GM12878 (cell line): ENCODE data around the gene RAB44. TPM values are rescaled to one million over a fixed set of nuclear protein-coding genes. Genes with fewer than 3 reads are reported as not detected.

Source experiments
- ATAC-seq: fragments of 200-7000 bp; cut with Tn5 transposase; 3 replicates; pipeline ENCODE4 v1.9.1; 2020; ENCODE audit warnings: mild to moderate bottlenecking, moderate library complexity
- BruUV-seq: library from RNA; stranded (reverse); fragments of 400-500 nt; replicated peaks from 2 replicates; lab custom pipeline; 2021; lab: Mats Ljungman, UMichigan
- CTCF ChIA-PET: fragments of 300-600 bp; sonication (Branson Sonifier 250); formaldehyde crosslinking; extraction: SDS; loops from one replicate; lab custom pipeline; 2021; ENCODE audit warnings: inconsistent platforms; lab: Yijun Ruan, JAX
- POLR2A ChIA-PET: fragments of 350-600 bp; formaldehyde crosslinking; extraction: SDS; loops from one replicate; lab custom pipeline; 2021; ENCODE audit warnings: inconsistent platforms; lab: Charles Lee
- RAD21 ChIA-PET: fragments of 300-600 bp; sonication (Branson Sonifier 250); formaldehyde crosslinking; loops from one replicate; lab custom pipeline; 2023; ENCODE audit warnings: antibody characterized with exemption; ENCODE audit not compliant: unreplicated experiment; lab: Charles Lee
- SMC1A ChIA-PET: fragments of 300-600 bp; sonication (Branson Sonifier 250); formaldehyde crosslinking; loops from one replicate; lab custom pipeline; 2023; ENCODE audit not compliant: unreplicated experiment, uncharacterized antibody; lab: Charles Lee
- DNase-seq: peaks from one replicate; pipeline ENCODE4 v3.0.0-alpha.2; 2011; ENCODE audit warnings: low read depth, low spot score
- FAIRE-seq: peaks from 3 replicates; lab custom pipeline; 2011; peaks lifted over from hg19 to GRCh38; lab: Jason Lieb, UNC
- H2AFZ ChIP-seq: 2 replicates; pipeline ENCODE4 v1.6.0; 2011; ENCODE audit warnings: low read depth, low read length, control low read depth; ENCODE audit not compliant: control insufficient read depth
- H3K27ac ChIP-seq: 2 replicates; pipeline ENCODE4 v1.5.1; 2011; ENCODE audit warnings: control low read depth; ENCODE audit not compliant: control insufficient read depth, insufficient read depth
- H3K27me3 ChIP-seq, 2 experiments: replicated peaks in 1 of 2; 2 replicates each; pipeline versions ENCODE4 v1.6.0 to v1.6.1; 2011; ENCODE audit warnings: low read length in 1 of 2; ENCODE audit not compliant: control insufficient read depth in 2 of 2, insufficient read depth in 2 of 2
- H3K36me3 ChIP-seq, 2 experiments: 2 replicates each; pipeline ENCODE4 v1.5.1; 2011; ENCODE audit warnings: low read length in 1 of 2; ENCODE audit not compliant: control insufficient read depth in 2 of 2, insufficient read depth in 2 of 2
- H3K4me1 ChIP-seq: 2 replicates; pipeline ENCODE4 v1.6.1; 2011; ENCODE audit warnings: mild to moderate bottlenecking, low read length, moderate library complexity, mixed read lengths; ENCODE audit not compliant: control insufficient read depth, insufficient read depth
- H3K4me2 ChIP-seq: 2 replicates; pipeline ENCODE4 v1.6.0; 2011; ENCODE audit warnings: control low read depth; ENCODE audit not compliant: control insufficient read depth, insufficient read depth
- H3K4me3 ChIP-seq: fragments of 200-600 bp; sonication (generic); 2 replicates; pipeline ENCODE4 v1.5.1; 2016
- H3K79me2 ChIP-seq: 2 replicates; pipeline ENCODE4 v1.6.0; 2011; ENCODE audit warnings: low read length; ENCODE audit not compliant: control insufficient read depth, insufficient read depth
- H3K9ac ChIP-seq: 2 replicates; pipeline ENCODE4 v1.8.0; 2011; ENCODE audit warnings: low read length, control low read depth, mixed read lengths; ENCODE audit not compliant: control insufficient read depth, insufficient read depth
- H3K9me3 ChIP-seq: replicated peaks from 3 replicates; pipeline ENCODE4 v1.5.1; 2011; ENCODE audit warnings: mild to moderate bottlenecking, low read length; ENCODE audit not compliant: control insufficient read depth, insufficient read depth
- H4K20me1 ChIP-seq: 2 replicates; pipeline ENCODE4 v1.6.0; 2011; ENCODE audit not compliant: control insufficient read depth, insufficient read depth
- ATF2 ChIP-seq: IDR thresholded peaks from 2 replicates; pipeline ENCODE4 v1.6.1; 2012; ENCODE audit warnings: low read length, inconsistent platforms
- BRCA1 ChIP-seq: IDR thresholded peaks from 2 replicates; pipeline ENCODE4 v1.6.1; 2011; ENCODE audit warnings: low read depth, low read length, improper control_type of control experiment
- CUX1 ChIP-seq: IDR thresholded peaks from 2 replicates; pipeline ENCODE4 v1.6.1; 2012; ENCODE audit warnings: improper control_type of control experiment, low read depth, low read length; ENCODE audit not compliant: insufficient replicate concordance
- EGR1 ChIP-seq, 2 experiments: IDR thresholded peaks; 1 replicate in 1 of 2; 2 replicates in 1 of 2; pipeline ENCODE4 v1.6.1; 2011 to 2012; ENCODE audit warnings: low read depth in 2 of 2, low read length in 2 of 2, borderline replicate concordance in 1 of 2, mild to moderate bottlenecking in 1 of 2, moderate library complexity in 1 of 2
- MTA2 ChIP-seq: fragments of 450-650 bp; IDR thresholded peaks from 2 replicates; pipeline ENCODE4 v1.6.1; 2016; ENCODE audit warnings: low read depth, mild to moderate bottlenecking, moderate library complexity
- PML ChIP-seq: IDR thresholded peaks from 2 replicates; pipeline ENCODE4 v1.6.1; 2012; ENCODE audit warnings: low read length, inconsistent platforms
- POLR2A ChIP-seq: IDR thresholded peaks from 2 replicates; pipeline ENCODE4 v1.6.1; 2011; ENCODE audit warnings: low read depth, mild to moderate bottlenecking, low read length
- RAD21 ChIP-seq: IDR thresholded peaks from 2 replicates; pipeline ENCODE4 v1.6.1; 2011; ENCODE audit warnings: mild to moderate bottlenecking, low read depth, low read length, moderate library complexity; ENCODE audit not compliant: insufficient read depth
- SMARCA5 ChIP-seq: fragments of 450-650 bp; IDR thresholded peaks from 2 replicates; pipeline ENCODE4 v1.6.1; 2017; ENCODE audit warnings: mild to moderate bottlenecking
- TCF7 ChIP-seq: IDR thresholded peaks from 2 replicates; pipeline ENCODE4 v1.6.1; 2014; ENCODE audit warnings: antibody characterized with exemption, borderline replicate concordance
- YBX1 ChIP-seq: fragments of 450-650 bp; IDR thresholded peaks from 2 replicates; pipeline ENCODE4 v1.6.1; 2016; ENCODE audit warnings: antibody characterized with exemption
- YY1 ChIP-seq: IDR thresholded peaks from 2 replicates; pipeline ENCODE4 v1.6.1; 2011; ENCODE audit warnings: low read depth, mild to moderate bottlenecking, low read length
- ZBED1 ChIP-seq: IDR thresholded peaks from 2 replicates; pipeline ENCODE4 v1.6.1; 2016; ENCODE audit warnings: borderline replicate concordance
- ZNF384 ChIP-seq: IDR thresholded peaks from 2 replicates; pipeline ENCODE4 v1.6.1; 2012; ENCODE audit warnings: low read depth, mild to moderate bottlenecking, low read length, improper control_type of control experiment, borderline replicate concordance
- WGBS: methylation state at CpG from one replicate; pipeline ENCODE4 v1.1.6; 2016; ENCODE audit warnings: low lambda C conversion rate; ENCODE audit not compliant: insufficient replicate concordance, insufficient coverage; ENCODE audit errors: missing lambda C conversion rate; 5-methylcytosine and 5-hydroxymethylcytosine counted together
- in situ Hi-C: fragments of 300-500 bp; cut with MboI; formaldehyde crosslinking; loops from 9 replicates; pipeline ENCODE4 v1.14.3; 2018; ENCODE audit warnings: mixed read lengths
- intact Hi-C: fragments of 100-400 bp; cut with micrococcal nuclease; formaldehyde crosslinking; loops from one replicate; pipeline ENCODE4 v1.14.2; 2022; ENCODE audit not compliant: unreplicated experiment
- polyA plus RNA-seq, 11 experiments: library from polyadenylated mRNA; depleted of rRNA in 4 of 11; unstranded in 6 of 11; stranded (reverse) in 5 of 11; fragments of >200 nt; fragmentation: Nextera tagmentation in 4 of 11; fragmentation: Illumina TruSeq in 1 of 11; extraction: Ambion mirVana in 4 of 11; extraction: Trizol in 1 of 11; gene quantifications; 1 replicate in 1 of 11; 2 replicates in 10 of 11; pipeline versions ENCODE4 v1.2.1 to v1.2.3, GENCODE V29; 2011 to 2016; ENCODE audit warnings: inconsistent platforms in 2 of 11, missing spikeins in 2 of 11, low read depth in 1 of 11
- total RNA-seq, 4 experiments: library from RNA; depleted of rRNA in 3 of 4; stranded (reverse); fragments of >200 nt in 3 of 4; fragmentation: Illumina TruSeq in 1 of 4; extraction: Trizol in 1 of 4; gene quantifications; 2 replicates each; pipeline versions ENCODE4 v1.2.1 to v1.2.3, GENCODE V29; 2013 to 2021
- TF ChIP-seq, protein P1 (sequence below), 3 experiments: IDR thresholded peaks in 2 of 3; conservative IDR thresholded peaks in 1 of 3; 2 replicates each; pipeline ENCODE4 v1.5.1; 2011; ENCODE audit warnings: low read depth in 3 of 3, low read length in 3 of 3, mild to moderate bottlenecking in 3 of 3, control low read depth in 2 of 3, moderate library complexity in 2 of 3, inconsistent platforms in 1 of 3, mixed read lengths in 1 of 3; ENCODE audit not compliant: control insufficient read depth in 2 of 3, insufficient read depth in 1 of 3; ENCODE audit errors: extremely low read depth in 1 of 3

Gene RAB44
- total and polyA plus RNA-seq, 10 of the 15 experiments (the other 5 are each of a cell fraction or from before 2014, with no cell fraction given) = 0.01 to 0.08 (median 0.05) TPM; not detected in 2

- TF ChIP-seq CUX1 = no peak
- TF ChIP-seq TCF7 = no peak
- TF ChIP-seq ZNF384 = no peak
- no peak for TF ChIP-seq SMARCA5
- TF ChIP-seq BRCA1 = no peak
- no peak for TF ChIP-seq RAD21
- TF ChIP-seq YBX1 = no peak
These were observed 16.2 kb downstream of the RAB44 start (continued) for GRCh38 chr6:36713846-36714245.

DNA sequence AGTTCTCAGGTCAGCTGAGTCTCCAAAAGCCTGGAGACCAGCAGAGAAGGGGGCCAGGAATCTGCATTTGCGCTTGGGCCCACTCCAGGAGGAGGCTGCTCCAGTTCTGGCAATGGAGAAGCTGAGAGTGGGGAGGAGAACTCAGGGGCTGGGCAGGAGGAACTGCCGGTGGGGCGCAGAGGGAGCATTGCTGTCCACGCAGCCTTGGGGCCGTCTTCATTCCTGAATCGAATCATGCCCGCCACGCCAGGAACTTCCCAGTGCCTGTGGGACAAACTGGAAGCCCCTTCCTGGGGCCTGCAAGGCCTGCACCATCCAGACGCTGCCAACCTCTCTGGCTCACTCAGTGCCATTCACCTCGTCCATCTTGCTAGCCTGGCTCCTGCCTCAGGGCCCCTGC is 16.9 kb downstream of the RAB44 start:
- Histone ChIP-seq H3K27me3 (no peaks in the 10 kb centered on the region), H3K79me2 (no peaks in the 10 kb centered on the region), H4K20me1 (no peaks in the 10 kb centered on the region), H3K36me3 (no peaks in the 10 kb centered on the region), H3K4me2 (no peak overlapping the region), H3K27ac (no peak overlapping the region), H3K4me1 (peaks cover 4% of the 10 kb centered on the region; the same call in 1 of the 2 replicates), H3K9me3 (no peaks in the 10 kb centered on the region), H3K9ac (no peak overlapping the region), H2AFZ (no peak overlapping the region), H3K4me3 (no peak overlapping the region)
- ATAC-seq = no peak
- RAD21 ChIA-PET = no interaction called here
- in situ Hi-C loops (no loop called here), intact Hi-C loops (no loop called here)
- BruUV-seq = no TSS peak
- 68% methylated on average over 10 of the region's 10 CpGs for WGBS
- no peak for DNase-seq
- SMC1A ChIA-PET = interaction anchor here (1.3 kb wide), 1 partner anchor 10 kb away, joined by 4 read pairs; no protein-coding TSS in a partner anchor
- no peak for FAIRE-seq
- CTCF ChIA-PET = no interaction called here
- POLR2A ChIA-PET = no interaction called here
- TF ChIP-seq EGR1 (IDR thresholded peaks at IDR 0.05; ENCODE audit: borderline replicate concordance in 1 of 2, low read depth in 2 of 2, low read length in 2 of 2) (no peak), YY1 (no peak), SMARCA5 (no peak), MTA2 (no peak), POLR2A (no peak), PML (no peak), ATF2 (no peak), ZBED1 (no peak)
- TF ChIP-seq, protein P1, sequence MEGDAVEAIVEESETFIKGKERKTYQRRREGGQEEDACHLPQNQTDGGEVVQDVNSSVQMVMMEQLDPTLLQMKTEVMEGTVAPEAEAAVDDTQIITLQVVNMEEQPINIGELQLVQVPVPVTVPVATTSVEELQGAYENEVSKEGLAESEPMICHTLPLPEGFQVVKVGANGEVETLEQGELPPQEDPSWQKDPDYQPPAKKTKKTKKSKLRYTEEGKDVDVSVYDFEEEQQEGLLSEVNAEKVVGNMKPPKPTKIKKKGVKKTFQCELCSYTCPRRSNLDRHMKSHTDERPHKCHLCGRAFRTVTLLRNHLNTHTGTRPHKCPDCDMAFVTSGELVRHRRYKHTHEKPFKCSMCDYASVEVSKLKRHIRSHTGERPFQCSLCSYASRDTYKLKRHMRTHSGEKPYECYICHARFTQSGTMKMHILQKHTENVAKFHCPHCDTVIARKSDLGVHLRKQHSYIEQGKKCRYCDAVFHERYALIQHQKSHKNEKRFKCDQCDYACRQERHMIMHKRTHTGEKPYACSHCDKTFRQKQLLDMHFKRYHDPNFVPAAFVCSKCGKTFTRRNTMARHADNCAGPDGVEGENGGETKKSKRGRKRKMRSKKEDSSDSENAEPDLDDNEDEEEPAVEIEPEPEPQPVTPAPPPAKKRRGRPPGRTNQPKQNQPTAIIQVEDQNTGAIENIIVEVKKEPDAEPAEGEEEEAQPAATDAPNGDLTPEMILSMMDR (IDR thresholded peaks at IDR 0.05 in 2 of 3, conservative IDR thresholded peaks at IDR 0.05 in 1 of 3; ENCODE audit: control insufficient read depth in 2 of 3, extremely low read depth in 1 of 3, insufficient read depth in 1 of 3, low read depth in 3 of 3, low read length in 3 of 3) = no peak
